ENCODE data around the gene ZMAT5. TPM values are rescaled to one million over a fixed set of nuclear protein-coding genes. Genes with fewer than 3 reads are reported as not detected.

The ZMAT5 gene
- total RNA-seq, 1 donor from 2014 or later: 24.4 TPM

GRCh38 chr22:29710193-29710592, 56.6 kb downstream of the ZMAT5 start:
- Mint-ChIP-seq H3K36me3 (ENCODE audit: low read depth, unreplicated experiment) (no peaks in the 10 kb centered on the region), H3K27ac (ENCODE audit: unreplicated experiment) (no peak overlapping the region), H3K4me3 (ENCODE audit: unreplicated experiment) (no peak overlapping the region), H3K27me3 (ENCODE audit: low read depth, unreplicated experiment) (peaks cover 78% of the 10 kb centered on the region), H3K9me3 (ENCODE audit: unreplicated experiment) (no peaks in the 10 kb centered on the region), H3K4me1 (ENCODE audit: low read depth, unreplicated experiment) (no peaks in the 10 kb centered on the region)
- H3K4me2 ChIP-seq (ENCODE audit: low read length): no peak overlapping the region
- no peak overlapping the region for H3K9ac ChIP-seq (ENCODE audit: low read length)
- no peak for FAIRE-seq
- H3K36me3 ChIP-seq (ENCODE audit: insufficient read depth, low read length): no peaks in the 10 kb centered on the region
- H3K27me3 ChIP-seq (ENCODE audit: insufficient read depth, low read length): peaks cover 11% of the 10 kb centered on the region
- DNase-seq (ENCODE audit: low read depth): no peak
- TF ChIP-seq, protein P1, sequence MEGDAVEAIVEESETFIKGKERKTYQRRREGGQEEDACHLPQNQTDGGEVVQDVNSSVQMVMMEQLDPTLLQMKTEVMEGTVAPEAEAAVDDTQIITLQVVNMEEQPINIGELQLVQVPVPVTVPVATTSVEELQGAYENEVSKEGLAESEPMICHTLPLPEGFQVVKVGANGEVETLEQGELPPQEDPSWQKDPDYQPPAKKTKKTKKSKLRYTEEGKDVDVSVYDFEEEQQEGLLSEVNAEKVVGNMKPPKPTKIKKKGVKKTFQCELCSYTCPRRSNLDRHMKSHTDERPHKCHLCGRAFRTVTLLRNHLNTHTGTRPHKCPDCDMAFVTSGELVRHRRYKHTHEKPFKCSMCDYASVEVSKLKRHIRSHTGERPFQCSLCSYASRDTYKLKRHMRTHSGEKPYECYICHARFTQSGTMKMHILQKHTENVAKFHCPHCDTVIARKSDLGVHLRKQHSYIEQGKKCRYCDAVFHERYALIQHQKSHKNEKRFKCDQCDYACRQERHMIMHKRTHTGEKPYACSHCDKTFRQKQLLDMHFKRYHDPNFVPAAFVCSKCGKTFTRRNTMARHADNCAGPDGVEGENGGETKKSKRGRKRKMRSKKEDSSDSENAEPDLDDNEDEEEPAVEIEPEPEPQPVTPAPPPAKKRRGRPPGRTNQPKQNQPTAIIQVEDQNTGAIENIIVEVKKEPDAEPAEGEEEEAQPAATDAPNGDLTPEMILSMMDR (IDR thresholded peaks at IDR 0.05; ENCODE audit: insufficient read depth, low read depth, low read length): no peak
- no peak for TF ChIP-seq EZH2 (IDR thresholded peaks at IDR 0.05; ENCODE audit: insufficient read depth, low read length)
- no peak overlapping the region for H3K4me3 ChIP-seq (ENCODE audit: insufficient read depth, low read depth, low read length)
- H3K79me2 ChIP-seq (ENCODE audit: insufficient read depth, low read length): no peaks in the 10 kb centered on the region
- no peaks in the 10 kb centered on the region for H4K20me1 ChIP-seq (ENCODE audit: insufficient read depth, low read length)
- H2AFZ ChIP-seq (ENCODE audit: low read depth, low read length): no peak overlapping the region
- H3K4me1 ChIP-seq (ENCODE audit: insufficient read depth, low read length): no peaks in the 10 kb centered on the region
- no peaks in the 10 kb centered on the region for H3K9me3 ChIP-seq (ENCODE audit: insufficient read depth, low read depth, low read length)
- no peak overlapping the region for H3K27ac ChIP-seq (ENCODE audit: low read depth, low read length)

GRCh38 chr22:29707471-29707870, 59.3 kb downstream of the ZMAT5 start:
- Histone ChIP-seq H2AFZ (ENCODE audit: low read depth, low read length) (no peak overlapping the region), H3K27me3 (ENCODE audit: insufficient read depth, low read length) (no peaks in the 10 kb centered on the region), H3K27ac (ENCODE audit: low read depth, low read length) (no peak overlapping the region), H3K4me2 (ENCODE audit: low read length) (no peak overlapping the region), H3K4me3 (ENCODE audit: insufficient read depth, low read depth, low read length) (no peak overlapping the region), H3K36me3 (ENCODE audit: insufficient read depth, low read length) (no peaks in the 10 kb centered on the region), H4K20me1 (ENCODE audit: insufficient read depth, low read length) (peaks cover 5% of the 10 kb centered on the region), H3K9ac (ENCODE audit: low read length) (no peak overlapping the region), H3K4me1 (ENCODE audit: insufficient read depth, low read length) (peaks cover 8% of the 10 kb centered on the region), H3K9me3 (ENCODE audit: insufficient read depth, low read depth, low read length) (no peaks in the 10 kb centered on the region), H3K79me2 (ENCODE audit: insufficient read depth, low read length) (no peaks in the 10 kb centered on the region)
- TF ChIP-seq EZH2 (IDR thresholded peaks at IDR 0.05; ENCODE audit: insufficient read depth, low read length): no peak
- TF ChIP-seq, protein P1 (IDR thresholded peaks at IDR 0.05; ENCODE audit: insufficient read depth, low read depth, low read length): no peak
- Mint-ChIP-seq H3K36me3 (ENCODE audit: low read depth, unreplicated experiment) (no peaks in the 10 kb centered on the region), H3K27me3 (ENCODE audit: low read depth, unreplicated experiment) (peaks cover 66% of the 10 kb centered on the region), H3K4me3 (ENCODE audit: unreplicated experiment) (no peak overlapping the region), H3K27ac (ENCODE audit: unreplicated experiment) (no peak overlapping the region), H3K4me1 (ENCODE audit: low read depth, unreplicated experiment) (no peaks in the 10 kb centered on the region), H3K9me3 (ENCODE audit: unreplicated experiment) (no peaks in the 10 kb centered on the region)
- DNase-seq (ENCODE audit: low read depth) (no peak), FAIRE-seq (no peak)

DNA sequence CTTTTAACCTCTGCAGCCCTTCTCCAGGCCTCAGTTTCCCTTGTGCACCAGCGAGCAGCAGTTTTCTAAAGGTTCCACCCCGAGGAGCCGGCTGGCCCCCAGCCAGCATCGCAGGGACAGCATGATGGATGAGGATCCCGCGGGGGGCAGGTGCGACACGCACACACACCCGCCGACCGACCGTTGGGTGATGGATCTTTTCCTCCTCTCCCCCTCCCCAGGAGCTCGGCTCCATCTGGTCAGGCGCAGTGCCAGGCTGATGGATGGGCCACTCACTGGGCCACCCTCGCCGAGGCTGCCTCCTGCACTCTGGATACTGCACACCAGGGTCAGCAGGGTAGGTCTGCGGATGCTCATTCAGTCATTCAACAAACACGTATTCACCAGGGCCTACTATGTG, 59.8 kb downstream of the ZMAT5 start:
- Histone ChIP-seq H3K9me3 (ENCODE audit: insufficient read depth, low read depth, low read length) (no peaks in the 10 kb centered on the region), H3K36me3 (ENCODE audit: insufficient read depth, low read length) (no peaks in the 10 kb centered on the region), H3K27ac (ENCODE audit: low read depth, low read length) (no peak overlapping the region), H3K4me1 (ENCODE audit: insufficient read depth, low read length) (peaks cover 9% of the 10 kb centered on the region), H3K79me2 (ENCODE audit: insufficient read depth, low read length) (no peaks in the 10 kb centered on the region), H3K4me3 (ENCODE audit: insufficient read depth, low read depth, low read length) (no peak overlapping the region), H3K9ac (ENCODE audit: low read length) (no peak overlapping the region), H3K27me3 (ENCODE audit: insufficient read depth, low read length) (no peaks in the 10 kb centered on the region), H4K20me1 (ENCODE audit: insufficient read depth, low read length) (peaks cover 9% of the 10 kb centered on the region), H3K4me2 (ENCODE audit: low read length) (no peak overlapping the region), H2AFZ (ENCODE audit: low read depth, low read length) (no peak overlapping the region)
- FAIRE-seq (no peak), DNase-seq (ENCODE audit: low read depth) (no peak)
- H3K4me3 Mint-ChIP-seq (ENCODE audit: unreplicated experiment): no peak overlapping the region
- H3K36me3 Mint-ChIP-seq (ENCODE audit: low read depth, unreplicated experiment): no peaks in the 10 kb centered on the region
- H3K9me3 Mint-ChIP-seq (ENCODE audit: unreplicated experiment): no peaks in the 10 kb centered on the region
- TF ChIP-seq, protein P1 (IDR thresholded peaks at IDR 0.05; ENCODE audit: insufficient read depth, low read depth, low read length): no peak
- no peak for TF ChIP-seq EZH2 (IDR thresholded peaks at IDR 0.05; ENCODE audit: insufficient read depth, low read length)
- peaks cover 62% of the 10 kb centered on the region for H3K27me3 Mint-ChIP-seq (ENCODE audit: low read depth, unreplicated experiment)
- no peak overlapping the region for H3K27ac Mint-ChIP-seq (ENCODE audit: unreplicated experiment)
- H3K4me1 Mint-ChIP-seq (ENCODE audit: low read depth, unreplicated experiment): no peaks in the 10 kb centered on the region

All from astrocyte (in vitro differentiated cells and primary cell).